Karpas-422 (cell line): ENCODE data around the gene MED29. TPM values are rescaled to one million over a fixed set of nuclear protein-coding genes. Genes with fewer than 3 reads are reported as not detected.

ENCODE experiments used
- DNase-seq: peaks from one replicate; pipeline ENCODE4 v3.0.0-alpha.2; 2015
- H2AFZ ChIP-seq: fragments of 200-600 bp; sonication (generic); 2 replicates; pipeline ENCODE4 v1.6.1; 2014; ENCODE audit warnings: antibody characterized with exemption, low read length, mixed read lengths
- H3K27ac ChIP-seq: fragments of 200-600 bp; sonication (generic); 2 replicates; pipeline ENCODE4 v1.5.1; 2014; ENCODE audit warnings: mild to moderate bottlenecking, low read length, moderate library complexity
- H3K27me3 ChIP-seq: fragments of 200-600 bp; sonication (generic); 2 replicates; pipeline ENCODE4 v1.6.1; 2014; ENCODE audit warnings: low read length, mixed read lengths
- H3K36me3 ChIP-seq: fragments of 200-600 bp; sonication (generic); 2 replicates; pipeline ENCODE4 v1.6.1; 2014; ENCODE audit warnings: low read length, mixed read lengths; ENCODE audit not compliant: insufficient read depth
- H3K4me1 ChIP-seq: fragments of 200-600 bp; sonication (generic); 2 replicates; pipeline ENCODE4 v1.6.1; 2014; ENCODE audit warnings: mild to moderate bottlenecking, low read length, mixed read lengths
- H3K4me2 ChIP-seq: fragments of 200-600 bp; sonication (generic); 2 replicates; pipeline ENCODE4 v1.6.1; 2014; ENCODE audit warnings: low read length, low read depth, mild to moderate bottlenecking; ENCODE audit not compliant: poor library complexity, severe bottlenecking
- H3K4me3 ChIP-seq: fragments of 200-600 bp; sonication (generic); 2 replicates; pipeline ENCODE4 v1.5.1; 2014; ENCODE audit warnings: mild to moderate bottlenecking, antibody characterized with exemption, low read length, mixed read lengths
- H3K79me2 ChIP-seq: fragments of 200-600 bp; sonication (generic); 2 replicates; pipeline ENCODE4 v1.6.1; 2014; ENCODE audit warnings: mild to moderate bottlenecking, low read length, mixed read lengths
- H3K9ac ChIP-seq: fragments of 200-600 bp; sonication (generic); 2 replicates; pipeline ENCODE4 v1.6.0; 2014; ENCODE audit warnings: low read length
- H3K9me2 ChIP-seq: fragments of 200-600 bp; sonication (generic), shearing (Covaris generic); replicated peaks from 2 replicates; pipeline ENCODE4 v1.6.0; 2014; ENCODE audit warnings: mild to moderate bottlenecking, low read length, moderate library complexity; ENCODE audit not compliant: insufficient read depth
- H3K9me3 ChIP-seq: fragments of 300-700, 200-600 bp; sonication (generic); 2 replicates; pipeline ENCODE4 v1.6.1; 2014; ENCODE audit warnings: low read length, mixed read lengths
- H4K20me1 ChIP-seq: fragments of 200-600 bp; sonication (generic); 2 replicates; pipeline ENCODE4 v1.6.1; 2014; ENCODE audit warnings: mild to moderate bottlenecking, antibody characterized with exemption, low read length, low read depth; ENCODE audit not compliant: insufficient read depth
- total RNA-seq: library from RNA; depleted of rRNA; stranded (reverse); fragments of >200 nt; shearing (Covaris generic); gene quantifications from 2 replicates; pipeline ENCODE4 v1.2.3, GENCODE V29; 2014; ENCODE audit warnings: low replicate concordance

The MED29 gene
- total RNA-seq, 1 experiment from 2014 or later, result 18.6 TPM

DNA sequence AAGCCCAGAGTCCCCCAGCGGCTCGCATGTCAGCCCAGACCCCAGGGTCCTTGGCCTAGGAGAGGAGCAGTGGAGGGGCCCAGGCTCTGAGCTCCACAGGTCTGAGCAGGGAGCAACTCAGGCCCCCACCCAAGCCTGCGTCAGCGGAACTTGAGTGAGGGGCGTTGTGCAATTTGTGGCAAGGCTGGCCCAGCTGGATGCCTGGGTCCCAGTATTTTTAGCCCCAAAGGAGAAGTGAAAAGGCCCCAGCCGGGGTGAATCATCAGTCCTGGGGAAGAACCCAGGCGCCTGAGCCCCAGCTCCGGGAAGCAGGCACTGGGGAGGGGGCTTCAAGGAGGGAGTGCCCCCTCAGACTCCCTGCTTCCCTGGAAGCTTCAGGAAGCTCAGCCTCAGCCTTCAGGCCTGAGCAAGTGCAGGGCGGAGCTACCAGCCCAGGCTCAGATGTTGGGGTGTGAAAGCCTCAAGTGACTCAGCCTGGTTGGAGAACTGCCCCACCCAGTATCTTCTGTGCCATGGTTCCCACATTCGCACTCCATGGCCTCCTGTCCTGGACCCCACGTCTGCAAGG is 7.2 kb downstream of the MED29 start:
- H3K9me3 ChIP-seq, result no peaks in the 10 kb centered on the region
- no peak for DNase-seq
- no peak overlapping the region for H3K27ac ChIP-seq
- H3K4me1 ChIP-seq, result peaks cover 38% of the 10 kb centered on the region
- H3K4me2 ChIP-seq, result no peak overlapping the region
- H3K27me3 ChIP-seq, result no peaks in the 10 kb centered on the region
- no peak overlapping the region for H3K4me3 ChIP-seq
- H3K79me2 ChIP-seq, result peaks cover 4% of the 10 kb centered on the region; the same call in 1 of the 2 replicates
- H3K9ac ChIP-seq, result peak overlapping the region; percentile 9; the same call in 1 of the 2 replicates
- peaks cover 7% of the 10 kb centered on the region; the same call in 1 of the 2 replicates for H3K36me3 ChIP-seq
- no peaks in the 10 kb centered on the region for H3K9me2 ChIP-seq
- H2AFZ ChIP-seq, result no peak overlapping the region
- no peaks in the 10 kb centered on the region for H4K20me1 ChIP-seq

DNA sequence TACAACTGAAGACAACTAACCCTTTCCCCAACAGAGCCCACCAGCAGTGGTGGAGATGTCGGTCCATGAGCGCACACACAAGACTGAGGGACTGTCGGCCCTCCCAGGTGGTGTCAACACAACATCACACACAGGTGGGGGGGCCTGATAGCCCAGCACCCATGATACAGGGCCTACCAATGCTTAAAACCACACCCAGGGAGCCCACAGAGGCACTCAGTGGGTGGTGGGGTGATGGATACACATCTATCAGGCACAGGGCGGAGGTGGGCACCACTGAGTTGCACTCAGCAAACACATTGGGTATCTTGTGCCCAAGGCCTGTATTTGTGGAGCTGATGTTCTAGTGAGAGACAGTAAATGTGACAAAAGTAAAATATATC is 8.5 kb downstream of the MED29 start:
- no peak overlapping the region for H3K27ac ChIP-seq
- H3K27me3 ChIP-seq, result no peaks in the 10 kb centered on the region; the same call in 1 of the 2 replicates
- no peaks in the 10 kb centered on the region for H3K36me3 ChIP-seq
- no peaks in the 10 kb centered on the region for H3K9me3 ChIP-seq
- H3K9me2 ChIP-seq, result no peaks in the 10 kb centered on the region
- no peaks in the 10 kb centered on the region for H3K79me2 ChIP-seq
- H3K4me2 ChIP-seq, result no peak overlapping the region
- DNase-seq, result no peak
- no peak overlapping the region for H2AFZ ChIP-seq
- no peak overlapping the region for H3K4me3 ChIP-seq
- H3K4me1 ChIP-seq, result peaks cover 44% of the 10 kb centered on the region
- no peak overlapping the region for H3K9ac ChIP-seq
- H4K20me1 ChIP-seq, result no peaks in the 10 kb centered on the region

DNA sequence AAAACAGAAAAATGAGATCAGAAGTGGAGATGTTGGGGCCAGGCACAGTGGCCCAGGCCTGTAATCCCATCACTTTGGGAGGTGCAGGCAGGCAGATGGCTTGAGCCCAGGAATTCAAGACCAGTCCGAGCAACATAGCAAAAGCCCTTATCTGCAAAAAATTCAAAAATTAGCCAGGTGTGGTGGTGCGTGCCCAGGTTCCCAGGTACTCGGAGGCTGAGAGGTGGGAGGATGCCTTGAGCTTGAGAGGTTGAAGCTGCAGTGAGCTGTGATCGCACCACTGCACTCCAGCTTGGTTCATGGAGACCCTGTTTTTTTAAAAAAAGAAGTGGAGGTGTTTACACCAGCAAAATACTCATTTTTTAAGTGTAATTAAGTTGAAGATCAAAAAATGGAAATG is 8.9 kb downstream of the MED29 start:
- no peaks in the 10 kb centered on the region for H4K20me1 ChIP-seq
- no peak overlapping the region for H3K9ac ChIP-seq
- H3K27me3 ChIP-seq, result no peaks in the 10 kb centered on the region; the same call in 1 of the 2 replicates
- no peak overlapping the region for H3K27ac ChIP-seq
- H3K4me3 ChIP-seq, result no peak overlapping the region
- H3K36me3 ChIP-seq, result no peaks in the 10 kb centered on the region
- no peak overlapping the region for H2AFZ ChIP-seq
- no peaks in the 10 kb centered on the region for H3K79me2 ChIP-seq
- H3K9me2 ChIP-seq, result no peaks in the 10 kb centered on the region
- no peaks in the 10 kb centered on the region for H3K9me3 ChIP-seq
- H3K4me2 ChIP-seq, result no peak overlapping the region
- peaks cover 44% of the 10 kb centered on the region for H3K4me1 ChIP-seq
- DNase-seq, result no peak

DNA sequence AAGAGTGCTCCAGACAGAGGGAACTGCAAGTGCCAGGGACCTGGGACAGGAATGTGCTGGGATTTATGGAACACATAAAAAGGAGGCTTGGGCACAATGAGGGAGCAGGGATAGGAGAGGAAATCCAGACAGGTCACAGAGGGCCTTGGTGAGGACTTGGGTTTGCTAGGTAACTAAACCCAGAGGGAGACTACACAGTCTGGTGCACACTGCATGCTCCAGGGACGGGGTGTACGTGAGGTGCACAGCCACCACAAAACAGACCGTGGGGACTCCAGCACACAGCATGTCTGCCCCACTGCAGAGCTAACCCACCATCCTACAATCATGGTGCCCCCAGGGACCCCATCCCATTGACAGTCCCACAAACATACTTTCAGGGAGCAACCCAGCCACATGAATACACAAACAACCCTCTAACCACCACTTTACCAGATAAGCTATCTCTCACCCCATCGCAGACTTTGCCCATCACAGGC is 9.9 kb downstream of the MED29 start:
- Histone ChIP-seq H3K36me3 (no peaks in the 10 kb centered on the region), H4K20me1 (no peaks in the 10 kb centered on the region), H3K27me3 (no peaks in the 10 kb centered on the region; the same call in 1 of the 2 replicates), H3K4me3 (no peak overlapping the region; the same call in 1 of the 2 replicates), H3K9me3 (no peaks in the 10 kb centered on the region), H3K79me2 (no peaks in the 10 kb centered on the region), H3K27ac (peak overlapping the region; percentile 7; the same call in 1 of the 2 replicates), H3K4me1 (peaks cover 54% of the 10 kb centered on the region), H3K9ac (peak overlapping the region; percentile 67), H3K9me2 (no peaks in the 10 kb centered on the region), H3K4me2 (peak overlapping the region; percentile 74), H2AFZ (no peak overlapping the region)
- DNase-seq, result peak; percentile 59

DNA sequence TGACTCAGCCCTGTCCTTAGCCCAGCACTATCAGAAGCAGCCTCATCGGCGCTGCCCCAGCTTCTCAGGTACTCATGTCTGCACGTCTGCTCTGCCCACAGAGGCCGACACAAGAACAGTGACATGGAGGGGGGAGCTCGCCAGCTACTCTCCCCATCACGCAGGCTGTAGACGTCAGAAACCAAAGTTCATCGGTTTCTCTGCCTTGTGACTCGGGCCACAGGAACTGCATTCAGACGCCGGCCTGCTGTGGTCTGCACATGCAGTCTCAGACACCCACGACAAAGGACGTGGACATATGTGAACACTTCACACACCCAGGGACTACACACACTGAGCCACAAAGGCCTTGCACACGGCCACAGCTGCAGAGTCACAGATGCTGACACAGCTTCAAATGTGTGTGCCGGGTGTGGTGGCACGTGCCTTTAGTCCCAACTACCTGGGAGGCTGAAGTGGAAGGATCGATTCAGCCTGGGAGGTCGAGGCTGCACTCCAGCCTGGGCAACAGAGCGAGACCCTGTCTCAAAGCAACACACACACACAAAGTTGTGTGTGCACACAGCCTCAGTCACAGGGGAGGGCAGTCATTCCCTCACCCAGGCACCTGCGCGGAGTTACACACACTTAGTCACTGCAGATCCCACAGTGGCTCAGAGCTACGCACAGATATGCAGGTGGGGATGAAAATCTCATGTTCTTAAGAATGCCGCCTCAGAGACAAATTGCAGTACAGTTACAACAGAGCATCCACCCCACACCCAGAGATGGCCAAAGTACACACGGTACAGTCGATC is 10.6 kb downstream of the MED29 start:
- peak overlapping the region; percentile 67 for H3K9ac ChIP-seq
- H2AFZ ChIP-seq, result peak overlapping the region; percentile 34; the same call in 1 of the 2 replicates
- no peaks in the 10 kb centered on the region for H3K79me2 ChIP-seq

DNA sequence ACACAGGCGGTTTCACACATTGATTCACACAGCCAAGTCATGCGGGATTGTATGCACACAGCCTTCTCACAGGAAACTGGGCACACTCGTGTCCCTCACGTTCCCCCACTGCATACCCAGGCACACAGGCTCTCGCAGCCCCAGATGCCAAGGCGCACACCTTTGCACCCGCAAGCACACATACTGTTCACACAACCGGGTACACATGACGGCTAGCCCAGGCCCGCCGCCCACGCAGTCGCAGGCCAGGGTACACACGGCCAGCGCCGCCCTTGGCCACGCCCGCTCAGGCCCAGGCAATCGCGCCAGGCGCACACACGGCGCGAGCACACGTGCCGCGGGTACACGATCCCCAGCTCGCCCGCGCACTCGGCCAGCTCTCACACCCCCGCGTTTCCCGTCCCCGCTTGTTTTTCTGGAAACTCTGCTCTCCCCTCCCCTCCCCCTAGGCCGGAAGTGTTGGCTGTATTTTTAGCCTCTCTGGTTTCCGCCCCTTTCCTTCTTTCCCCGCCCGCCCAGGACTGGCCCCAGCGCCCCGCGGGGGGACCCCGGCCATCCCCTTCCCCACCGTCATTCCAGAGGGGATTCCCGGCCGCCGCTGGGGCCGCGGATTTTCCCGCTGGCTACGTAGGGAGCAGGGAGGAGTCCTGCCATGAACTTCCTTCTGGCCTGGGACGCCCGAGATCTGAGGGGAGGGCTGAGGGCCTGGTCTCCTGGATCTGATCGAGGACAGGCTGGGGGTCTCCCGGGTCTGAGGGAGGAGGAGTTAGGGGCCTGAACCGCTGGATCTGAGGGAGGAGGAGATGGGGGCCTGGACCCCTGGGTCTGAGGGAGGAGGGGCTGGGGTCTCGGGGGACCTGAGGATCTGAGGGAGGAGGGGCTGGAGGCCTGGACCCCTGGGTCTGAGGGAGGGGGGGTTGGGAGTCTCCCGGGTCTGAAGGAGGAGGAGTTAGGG is 11.4 kb downstream of the MED29 start:
- peaks cover 8% of the 10 kb centered on the region for H3K79me2 ChIP-seq

More for the DNA sequence above, 10.6 kb downstream of the MED29 start:
- no peaks in the 10 kb centered on the region for H3K9me2 ChIP-seq
- no peaks in the 10 kb centered on the region for H3K9me3 ChIP-seq
- H3K4me2 ChIP-seq, result peak overlapping the region; percentile 74
- peak; percentile 60 for DNase-seq
- H3K4me3 ChIP-seq, result peak overlapping the region; percentile 63
- no peaks in the 10 kb centered on the region; the same call in 1 of the 2 replicates for H3K27me3 ChIP-seq
- no peaks in the 10 kb centered on the region for H3K36me3 ChIP-seq
- H3K4me1 ChIP-seq, result peaks cover 57% of the 10 kb centered on the region
- no peaks in the 10 kb centered on the region for H4K20me1 ChIP-seq
- H3K27ac ChIP-seq, result peak overlapping the region; percentile 7; the same call in 1 of the 2 replicates

DNA sequence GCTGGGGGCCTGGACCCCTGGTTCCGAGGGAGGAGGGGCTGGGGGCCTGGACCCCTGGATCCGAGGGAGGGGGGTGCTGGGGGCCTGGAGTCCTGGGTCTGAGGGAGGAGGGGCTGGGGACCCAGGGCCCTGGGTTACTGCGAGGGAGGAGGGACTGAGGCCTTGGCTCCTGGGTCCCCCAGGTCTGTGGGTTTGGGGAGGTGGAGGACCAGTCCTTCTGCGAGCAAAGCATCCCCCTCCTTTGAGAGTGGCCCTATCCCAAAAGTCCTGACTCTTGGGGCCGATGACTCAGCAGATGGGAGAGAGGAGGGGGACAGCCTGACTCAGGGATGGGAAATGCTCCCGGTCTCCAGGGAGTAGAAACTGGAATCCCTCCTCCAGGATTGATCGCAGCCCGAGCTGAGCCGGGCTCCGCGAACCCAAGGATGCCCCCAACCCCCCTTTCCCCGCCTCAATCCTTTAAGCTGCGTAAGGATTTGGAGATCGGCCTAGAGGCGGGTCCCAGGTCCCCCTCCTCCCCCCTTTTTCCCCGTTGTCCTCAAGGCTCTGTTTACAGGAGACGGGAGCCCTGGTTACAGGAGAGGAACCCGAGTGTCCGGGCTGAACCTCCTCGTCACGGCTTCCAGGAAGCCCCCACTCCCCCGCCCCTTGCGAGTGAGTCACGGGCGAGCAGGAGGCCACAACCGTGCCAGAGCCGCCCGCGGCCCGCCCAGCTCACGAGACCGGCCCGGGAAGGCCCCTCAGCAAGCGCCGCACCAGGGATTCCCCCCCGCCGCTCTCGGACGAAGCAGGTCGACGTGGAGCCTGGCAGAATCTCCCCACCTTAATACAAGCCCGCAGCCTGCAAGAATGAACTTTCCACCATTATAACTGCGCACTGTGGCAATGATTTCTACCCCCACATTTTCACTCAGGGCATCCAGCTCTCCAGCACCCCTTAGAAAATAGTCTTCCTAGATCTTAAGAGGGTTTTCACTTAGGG is 12.4 kb downstream of the MED29 start:
- Histone ChIP-seq H3K9me2 (no peaks in the 10 kb centered on the region), H3K4me1 (peaks cover 56% of the 10 kb centered on the region), H3K9ac (peak overlapping the region; percentile 67), H3K4me3 (peak overlapping the region; percentile 63), H4K20me1 (peaks cover 16% of the 10 kb centered on the region), H3K4me2 (peak overlapping the region; percentile 74), H3K79me2 (peaks cover 18% of the 10 kb centered on the region), H3K36me3 (no peaks in the 10 kb centered on the region), H3K27me3 (no peaks in the 10 kb centered on the region; the same call in 1 of the 2 replicates), H3K9me3 (no peaks in the 10 kb centered on the region), H3K27ac (no peak overlapping the region), H2AFZ (no peak overlapping the region)
- DNase-seq, result peak; percentile 51

More for the DNA sequence above, 11.4 kb downstream of the MED29 start:
- Histone ChIP-seq H3K9me3 (no peaks in the 10 kb centered on the region), H2AFZ (peak overlapping the region; percentile 34; the same call in 1 of the 2 replicates), H3K9me2 (no peaks in the 10 kb centered on the region), H3K27me3 (no peaks in the 10 kb centered on the region; the same call in 1 of the 2 replicates), H3K4me1 (peaks cover 55% of the 10 kb centered on the region), H3K4me3 (peak overlapping the region; percentile 63), H3K27ac (peak overlapping the region; percentile 9; the same call in 1 of the 2 replicates), H3K36me3 (no peaks in the 10 kb centered on the region), H4K20me1 (peaks cover 6% of the 10 kb centered on the region; the same call in 1 of the 2 replicates), H3K4me2 (peak overlapping the region; percentile 74), H3K9ac (peak overlapping the region; percentile 67)
- peak; percentile 88 for DNase-seq
